H9 (cell line): Measurements from ENCODE around the gene ENPP6. TPM values are rescaled to one million over a fixed set of nuclear protein-coding genes. Genes with fewer than 3 reads are reported as not detected.

Source experiments
- DNase-seq: peaks from one replicate; pipeline ENCODE4 v3.0.0-alpha.2; 2017
- H2AFZ ChIP-seq: one replicate; pipeline ENCODE4 v1.6.1; 2013; ENCODE audit warnings: mild to moderate bottlenecking, low read length, control low read depth, moderate library complexity
- H2AK5ac ChIP-seq: 2 replicates; pipeline ENCODE4 v1.6.1; 2013; ENCODE audit warnings: low read length, control low read depth, mixed read lengths; ENCODE audit not compliant: insufficient read length
- H2BK120ac ChIP-seq: one replicate; pipeline ENCODE4 v1.6.1; 2013; ENCODE audit warnings: low read depth, mild to moderate bottlenecking, low read length, control low read depth, inconsistent platforms; ENCODE audit not compliant: poor library complexity, severe bottlenecking
- H2BK12ac ChIP-seq: 2 replicates; pipeline ENCODE4 v1.6.1; 2013; ENCODE audit warnings: low read length, control low read depth, mixed read lengths, low read depth; ENCODE audit not compliant: insufficient read length
- H2BK15ac ChIP-seq: 2 replicates; pipeline ENCODE4 v1.6.1; 2013; ENCODE audit warnings: low read depth, low read length, control low read depth
- H2BK20ac ChIP-seq: one replicate; pipeline ENCODE4 v1.6.1; 2013; ENCODE audit warnings: low read depth, mild to moderate bottlenecking, low read length, control low read depth, inconsistent platforms; ENCODE audit not compliant: poor library complexity, severe bottlenecking
- H2BK5ac ChIP-seq: 2 replicates; pipeline ENCODE4 v1.6.1; 2013; ENCODE audit warnings: low read length, control low read depth, mixed read lengths; ENCODE audit not compliant: insufficient read length
- H3K14ac ChIP-seq: 2 replicates; pipeline ENCODE4 v1.6.1; 2013; ENCODE audit warnings: low read length, control low read depth; ENCODE audit not compliant: insufficient read depth
- H3K18ac ChIP-seq: 2 replicates; pipeline ENCODE4 v1.6.1; 2013; ENCODE audit warnings: low read depth, mild to moderate bottlenecking, mixed read lengths, low read length, control low read depth; ENCODE audit not compliant: insufficient read length
- H3K23ac ChIP-seq: 2 replicates; pipeline ENCODE4 v1.6.1; 2013; ENCODE audit warnings: low read length, control low read depth, mixed read lengths, low read depth; ENCODE audit not compliant: insufficient read length
- H3K23me2 ChIP-seq: 2 replicates; pipeline ENCODE4 v1.6.1; 2013; ENCODE audit warnings: low read depth, mild to moderate bottlenecking, mixed read lengths, low read length, control low read depth; ENCODE audit not compliant: insufficient read length, poor library complexity, severe bottlenecking
- H3K27ac ChIP-seq: 2 replicates; pipeline ENCODE4 v1.5.1; 2013; ENCODE audit warnings: low read length, control low read depth, mixed read lengths, low read depth; ENCODE audit not compliant: insufficient read length
- H3K27me3 ChIP-seq: 2 replicates; pipeline ENCODE4 v1.6.1; 2013; ENCODE audit warnings: low read length, control low read depth, inconsistent platforms; ENCODE audit not compliant: insufficient read depth
- H3K4ac ChIP-seq: 2 replicates; pipeline ENCODE4 v1.6.1; 2013; ENCODE audit warnings: low read depth, mild to moderate bottlenecking, control low read depth, inconsistent platforms, low read length, moderate library complexity
- H3K4me1 ChIP-seq: 2 replicates; pipeline ENCODE4 v1.6.1; 2013; ENCODE audit warnings: low read length, control low read depth, inconsistent platforms; ENCODE audit not compliant: insufficient read depth
- H3K4me2 ChIP-seq: 2 replicates; pipeline ENCODE4 v1.6.1; 2013; ENCODE audit warnings: low read length, control low read depth, mixed read lengths; ENCODE audit not compliant: insufficient read length, insufficient read depth
- H3K56ac ChIP-seq: 2 replicates; pipeline ENCODE4 v1.6.1; 2013; ENCODE audit warnings: low read depth, mild to moderate bottlenecking, mixed read lengths, low read length, control low read depth; ENCODE audit not compliant: insufficient read length
- H3K79me1 ChIP-seq: 2 replicates; pipeline ENCODE4 v1.6.1; 2013; ENCODE audit warnings: low read depth, mild to moderate bottlenecking, moderate library complexity, low read length, control low read depth, inconsistent platforms; ENCODE audit not compliant: insufficient read depth, poor library complexity, severe bottlenecking
- H3K79me2 ChIP-seq: 2 replicates; pipeline ENCODE4 v1.6.1; 2013; ENCODE audit warnings: low read length, control low read depth, inconsistent platforms; ENCODE audit not compliant: insufficient read depth
- H3K9ac ChIP-seq: 2 replicates; pipeline ENCODE4 v1.6.1; 2013; ENCODE audit warnings: low read length, control low read depth, mixed read lengths; ENCODE audit not compliant: insufficient read length; ENCODE audit errors: extremely low read depth
- H3K9me3 ChIP-seq: one replicate; pipeline ENCODE4 v1.6.1; 2013; ENCODE audit warnings: low read depth, low read length, inconsistent platforms; ENCODE audit not compliant: control insufficient read depth
- H3T11ph ChIP-seq: one replicate; pipeline ENCODE4 v1.6.1; 2013; ENCODE audit warnings: mild to moderate bottlenecking, low read length, control low read depth, inconsistent platforms
- H4K20me1 ChIP-seq: one replicate; pipeline ENCODE4 v1.6.1; 2013; ENCODE audit not compliant: control insufficient read depth, insufficient read length, insufficient read depth
- H4K5ac ChIP-seq: 2 replicates; pipeline ENCODE4 v1.6.1; 2013; ENCODE audit warnings: low read depth, mild to moderate bottlenecking, mixed read lengths, low read length, control low read depth; ENCODE audit not compliant: insufficient read length
- H4K8ac ChIP-seq: replicated peaks from 2 replicates; pipeline ENCODE4 v1.6.1; 2013; ENCODE audit warnings: low read length, control low read depth, mixed read lengths, low read depth; ENCODE audit not compliant: insufficient read length
- H4K91ac ChIP-seq: 2 replicates; pipeline ENCODE4 v1.6.1; 2013; ENCODE audit warnings: low read depth, mild to moderate bottlenecking, moderate library complexity, mixed read lengths, low read length, control low read depth; ENCODE audit not compliant: insufficient read length
- H3K27ac Mint-ChIP-seq, 3 experiments: 2 replicates in 2 of 3; 3 replicates in 1 of 3; pipeline ENCODE4 v1.8.0; 2020 to 2021; ENCODE audit warnings: mixed read lengths in 3 of 3, mild to moderate bottlenecking in 1 of 3, moderate library complexity in 1 of 3
- H3K27me3 Mint-ChIP-seq: 2 replicates; pipeline ENCODE4 v1.8.0; 2021; ENCODE audit warnings: low read depth, mild to moderate bottlenecking, moderate library complexity, mixed read lengths
- H3K36me3 Mint-ChIP-seq, 3 experiments: 2 replicates in 2 of 3; 3 replicates in 1 of 3; pipeline ENCODE4 v1.8.0; 2020 to 2021; ENCODE audit warnings: low read depth in 3 of 3, mixed read lengths in 3 of 3; ENCODE audit not compliant: insufficient read depth in 1 of 3
- H3K4me1 Mint-ChIP-seq, 2 experiments: 2 replicates each; pipeline ENCODE4 v1.8.0; 2020; ENCODE audit warnings: mixed read lengths in 2 of 2
- H3K4me3 Mint-ChIP-seq, 2 experiments: 2 replicates in 1 of 2; 3 replicates in 1 of 2; pipeline ENCODE4 v1.8.0; 2020 to 2021; ENCODE audit warnings: mild to moderate bottlenecking in 2 of 2, mixed read lengths in 2 of 2, moderate library complexity in 1 of 2
- H3K9me3 Mint-ChIP-seq, 2 experiments: 2 replicates in 1 of 2; 3 replicates in 1 of 2; pipeline ENCODE4 v1.8.0; 2020; ENCODE audit warnings: mild to moderate bottlenecking in 2 of 2, mixed read lengths in 2 of 2, moderate library complexity in 1 of 2
- WGBS: extraction: QIAGEN DNeasy Blood & Tissue Kit; methylation state at CpG from one replicate; pipeline ENCODE4 v1.1.7; 2013; ENCODE audit warnings: missing lambda C conversion rate, low lambda C conversion rate, mixed read lengths; ENCODE audit not compliant: insufficient read length; ENCODE audit errors: extremely low coverage; 5-methylcytosine and 5-hydroxymethylcytosine counted together
- total RNA-seq: library from RNA; stranded (reverse); gene quantifications from 2 replicates; pipeline ENCODE4 v1.2.1, GENCODE V29; 2021
- TF ChIP-seq, protein P1 (sequence below): fragments of 200-600 bp; sonication (generic); conservative IDR thresholded peaks from 3 replicates; pipeline ENCODE4 v1.8.0; 2021; ENCODE audit warnings: antibody characterized with exemption, mild to moderate bottlenecking

Gene ENPP6
- total RNA-seq, 1 experiment from 2014 or later = not detected

DNA sequence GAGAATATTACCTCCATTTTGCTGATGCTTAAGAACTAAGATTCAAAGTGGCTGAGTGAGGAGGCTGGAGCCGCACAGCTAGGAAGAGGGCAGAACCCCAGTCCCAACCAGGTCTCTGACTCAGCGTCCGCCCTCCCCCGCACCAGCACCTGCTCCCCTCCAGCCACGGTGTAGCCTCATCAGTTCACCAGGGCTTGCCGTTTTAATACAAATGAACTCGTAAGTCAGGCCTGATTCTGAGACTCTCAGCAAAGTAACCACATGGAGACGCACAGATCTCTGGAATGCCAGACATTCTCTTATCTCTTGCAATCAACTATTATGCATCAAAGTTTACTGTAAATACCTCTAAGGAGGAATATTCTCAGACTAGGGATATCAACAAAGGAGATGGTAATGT is 52.4 kb downstream of the ENPP6 start:
- Histone ChIP-seq H3K9ac (no peak overlapping the region), H3K56ac (no peak overlapping the region), H2BK5ac (no peak overlapping the region), H3K9me3 (no peaks in the 10 kb centered on the region), H3K27me3 (no peaks in the 10 kb centered on the region), H3K23me2 (no peaks in the 10 kb centered on the region), H3K23ac (no peak overlapping the region), H2BK20ac (no peak overlapping the region), H3K79me2 (no peaks in the 10 kb centered on the region), H4K8ac (no peak overlapping the region), H3K79me1 (no peaks in the 10 kb centered on the region), H3K18ac (no peak overlapping the region), H3T11ph (no peak overlapping the region), H2BK12ac (no peak overlapping the region), H4K91ac (no peak overlapping the region), H2AK5ac (no peak overlapping the region), H4K20me1 (no peaks in the 10 kb centered on the region), H3K14ac (no peak overlapping the region), H2AFZ (no peak overlapping the region), H4K5ac (no peak overlapping the region), H3K27ac (no peak overlapping the region), H2BK15ac (no peak overlapping the region), H3K4me1 (peaks cover 4% of the 10 kb centered on the region; the same call in 1 of the 2 replicates), H3K4me2 (peak overlapping the region; percentile 28), H3K4ac (no peak overlapping the region), H2BK120ac (no peak overlapping the region)
- Mint-ChIP-seq H3K36me3 (no peaks in the 10 kb centered on the region; a peak in 1 of 7 replicates), H3K27ac (peak overlapping the region in 1 of 3 experiments; percentile 37; a peak in 1 of 7 replicates), H3K4me1 (peaks cover 44 to 47% of the 10 kb centered on the region in 2 experiments), H3K9me3 (no peaks in the 10 kb centered on the region), H3K4me3 (peak overlapping the region in 1 of 2 experiments; percentile 48; a peak in 1 of 5 replicates), H3K27me3 (peaks cover 66% of the 10 kb centered on the region)
- WGBS = no CpG with 5 or more reads among the region's 8 CpGs
- TF ChIP-seq, protein P1, sequence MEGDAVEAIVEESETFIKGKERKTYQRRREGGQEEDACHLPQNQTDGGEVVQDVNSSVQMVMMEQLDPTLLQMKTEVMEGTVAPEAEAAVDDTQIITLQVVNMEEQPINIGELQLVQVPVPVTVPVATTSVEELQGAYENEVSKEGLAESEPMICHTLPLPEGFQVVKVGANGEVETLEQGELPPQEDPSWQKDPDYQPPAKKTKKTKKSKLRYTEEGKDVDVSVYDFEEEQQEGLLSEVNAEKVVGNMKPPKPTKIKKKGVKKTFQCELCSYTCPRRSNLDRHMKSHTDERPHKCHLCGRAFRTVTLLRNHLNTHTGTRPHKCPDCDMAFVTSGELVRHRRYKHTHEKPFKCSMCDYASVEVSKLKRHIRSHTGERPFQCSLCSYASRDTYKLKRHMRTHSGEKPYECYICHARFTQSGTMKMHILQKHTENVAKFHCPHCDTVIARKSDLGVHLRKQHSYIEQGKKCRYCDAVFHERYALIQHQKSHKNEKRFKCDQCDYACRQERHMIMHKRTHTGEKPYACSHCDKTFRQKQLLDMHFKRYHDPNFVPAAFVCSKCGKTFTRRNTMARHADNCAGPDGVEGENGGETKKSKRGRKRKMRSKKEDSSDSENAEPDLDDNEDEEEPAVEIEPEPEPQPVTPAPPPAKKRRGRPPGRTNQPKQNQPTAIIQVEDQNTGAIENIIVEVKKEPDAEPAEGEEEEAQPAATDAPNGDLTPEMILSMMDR = no peak
- peak; percentile 65 for DNase-seq
